HepG2 (cell line): ENCODE measurements around the gene IKZF4. TPM values are rescaled to one million over a fixed set of nuclear protein-coding genes. Genes with fewer than 3 reads are reported as not detected.

Source experiments
- ARNT2 ChIP-seq: sonication (generic); formaldehyde crosslinking; IDR thresholded peaks from 2 replicates; pipeline ENCODE4 v1.8.0; 2022; ENCODE audit warnings: mild to moderate bottlenecking, low read depth, missing genetic modification reagents, moderate library complexity
- ASH2L ChIP-seq: fragments of 300-600, 200-600 bp; sonication (generic); IDR thresholded peaks from 2 replicates; pipeline ENCODE4 v1.7.0; 2017; ENCODE audit warnings: low read depth, mild to moderate bottlenecking, moderate library complexity, mixed read lengths, low read length; ENCODE audit not compliant: insufficient read length
- CAMTA2 ChIP-seq: sonication (generic); formaldehyde crosslinking; IDR thresholded peaks from 2 replicates; pipeline ENCODE4 v1.4.0; 2020; ENCODE audit warnings: mild to moderate bottlenecking, missing genetic modification reagents, borderline replicate concordance
- JUNB ChIP-seq: sonication (generic); formaldehyde crosslinking; IDR thresholded peaks from 2 replicates; pipeline ENCODE4 v1.8.0; 2022; ENCODE audit warnings: missing genetic modification reagents, mild to moderate bottlenecking, borderline replicate concordance
- KMT2A ChIP-seq: sonication (generic); formaldehyde crosslinking; IDR thresholded peaks from 2 replicates; pipeline ENCODE4 v1.4.0; 2020; ENCODE audit warnings: missing genetic modification reagents
- MBNL3 ChIP-seq: fragments of 250-450 bp; sonication (Bioruptor Pico); conservative IDR thresholded peaks from 2 replicates; pipeline ENCODE4 v1.8.0; 2022; ENCODE audit warnings: mild to moderate bottlenecking, inconsistent platforms
- MED1 ChIP-seq: sonication (generic); formaldehyde crosslinking; IDR thresholded peaks from 2 replicates; pipeline ENCODE4 v1.4.0; 2020; ENCODE audit warnings: missing genetic modification reagents
- NFYC ChIP-seq: IDR thresholded peaks from 2 replicates; pipeline ENCODE4 v1.6.1; 2016; ENCODE audit warnings: missing genetic modification reagents, missing compliant biosample characterization
- SP1 ChIP-seq, 2 experiments: fragments of 450-650 bp in 1 of 2; sonication (generic) in 1 of 2; formaldehyde crosslinking in 1 of 2; IDR thresholded peaks; 2 replicates each; pipeline versions ENCODE4 v1.4.0 to v1.6.1; 2016 to 2020; ENCODE audit warnings: missing genetic modification reagents in 1 of 2
- TARDBP ChIP-seq: sonication (generic); formaldehyde crosslinking; IDR thresholded peaks from 2 replicates; pipeline ENCODE4 v1.8.0; 2022; ENCODE audit warnings: mild to moderate bottlenecking, missing genetic modification reagents
- ZBTB8A ChIP-seq: sonication (generic); formaldehyde crosslinking; IDR thresholded peaks from 2 replicates; pipeline ENCODE4 v1.4.0; 2020; ENCODE audit warnings: mild to moderate bottlenecking, low read depth, missing genetic modification reagents, borderline replicate concordance
- ZFP90 ChIP-seq: sonication (generic); formaldehyde crosslinking; IDR thresholded peaks from 2 replicates; pipeline ENCODE4 v1.8.0; 2022; ENCODE audit warnings: missing genetic modification reagents, mild to moderate bottlenecking, inconsistent platforms, borderline replicate concordance
- ZNF234 ChIP-seq: sonication (generic); formaldehyde crosslinking; conservative IDR thresholded peaks from 2 replicates; pipeline ENCODE4 v1.5.1; 2020; ENCODE audit warnings: mild to moderate bottlenecking, missing genetic modification reagents
- ZNF274 ChIP-seq: sonication (generic); formaldehyde crosslinking; IDR thresholded peaks from 2 replicates; pipeline ENCODE4 v1.5.1; 2020; ENCODE audit warnings: mild to moderate bottlenecking, missing genetic modification reagents
- ZNF292 ChIP-seq: sonication (generic); formaldehyde crosslinking; IDR thresholded peaks from 2 replicates; pipeline ENCODE4 v1.8.1; 2022; ENCODE audit warnings: mild to moderate bottlenecking, low read depth, missing genetic modification reagents, borderline replicate concordance
- ZNF720 ChIP-seq: sonication (generic); formaldehyde crosslinking; IDR thresholded peaks from 2 replicates; pipeline ENCODE4 v1.4.0; 2020; ENCODE audit warnings: missing genetic modification reagents
- ZNF792 ChIP-seq: IDR thresholded peaks from 2 replicates; pipeline ENCODE4 v1.6.1; 2016
- ZSCAN12 ChIP-seq: sonication (generic); formaldehyde crosslinking; IDR thresholded peaks from 2 replicates; pipeline ENCODE4 v1.9.0; 2021; ENCODE audit warnings: mild to moderate bottlenecking, missing genetic modification reagents
- ZSCAN31 ChIP-seq: sonication (generic); formaldehyde crosslinking; IDR thresholded peaks from 2 replicates; pipeline ENCODE4 v1.5.0; 2020; ENCODE audit warnings: low read depth, mild to moderate bottlenecking, missing genetic modification reagents
- polyA plus RNA-seq, 8 experiments: library from polyadenylated mRNA; depleted of rRNA in 3 of 8; stranded (reverse) in 7 of 8; unstranded in 1 of 8; fragments of >200 nt; fragmentation: Illumina TruSeq in 4 of 8; extraction: Trizol in 4 of 8; gene quantifications; 2 replicates each; pipeline versions ENCODE4 v1.2.1 to v1.2.3, GENCODE V29; 2011 to 2016; ENCODE audit warnings: low read depth in 4 of 8, missing spikeins in 1 of 8, mixed read lengths in 1 of 8; ENCODE audit not compliant: insufficient read depth in 1 of 8
- total RNA-seq, 5 experiments: library from RNA; depleted of rRNA; stranded (reverse); fragments of >200 nt; fragmentation: Illumina TruSeq; extraction: Trizol; gene quantifications; 2 replicates each; pipeline ENCODE4 v1.2.3, GENCODE V29; 2016; ENCODE audit warnings: low read depth in 1 of 5
- TF ChIP-seq, protein P1 (sequence below): IDR thresholded peaks from 2 replicates; pipeline ENCODE4 v1.6.1; 2018; ENCODE audit warnings: missing genetic modification reagents
- TF ChIP-seq, protein P2 (sequence below): sonication (generic); formaldehyde crosslinking; IDR thresholded peaks from 2 replicates; pipeline ENCODE4 v1.5.0; 2020; ENCODE audit warnings: missing genetic modification reagents
- TF ChIP-seq, protein P3 (sequence below): sonication (generic); formaldehyde crosslinking; IDR thresholded peaks from 2 replicates; pipeline ENCODE4 v1.9.0; 2021; ENCODE audit warnings: missing genetic modification reagents, mild to moderate bottlenecking, borderline replicate concordance
- TF ChIP-seq, protein P4 (sequence below): conservative IDR thresholded peaks from 2 replicates; pipeline ENCODE4 v1.6.1; 2018; ENCODE audit warnings: missing genetic modification reagents

IKZF4 gene
- total and polyA plus RNA-seq, 2 of the 13 experiments (the other 11 are each of a cell fraction or from before 2014, with no cell fraction given), result 0.58 to 2.2 TPM

DNA sequence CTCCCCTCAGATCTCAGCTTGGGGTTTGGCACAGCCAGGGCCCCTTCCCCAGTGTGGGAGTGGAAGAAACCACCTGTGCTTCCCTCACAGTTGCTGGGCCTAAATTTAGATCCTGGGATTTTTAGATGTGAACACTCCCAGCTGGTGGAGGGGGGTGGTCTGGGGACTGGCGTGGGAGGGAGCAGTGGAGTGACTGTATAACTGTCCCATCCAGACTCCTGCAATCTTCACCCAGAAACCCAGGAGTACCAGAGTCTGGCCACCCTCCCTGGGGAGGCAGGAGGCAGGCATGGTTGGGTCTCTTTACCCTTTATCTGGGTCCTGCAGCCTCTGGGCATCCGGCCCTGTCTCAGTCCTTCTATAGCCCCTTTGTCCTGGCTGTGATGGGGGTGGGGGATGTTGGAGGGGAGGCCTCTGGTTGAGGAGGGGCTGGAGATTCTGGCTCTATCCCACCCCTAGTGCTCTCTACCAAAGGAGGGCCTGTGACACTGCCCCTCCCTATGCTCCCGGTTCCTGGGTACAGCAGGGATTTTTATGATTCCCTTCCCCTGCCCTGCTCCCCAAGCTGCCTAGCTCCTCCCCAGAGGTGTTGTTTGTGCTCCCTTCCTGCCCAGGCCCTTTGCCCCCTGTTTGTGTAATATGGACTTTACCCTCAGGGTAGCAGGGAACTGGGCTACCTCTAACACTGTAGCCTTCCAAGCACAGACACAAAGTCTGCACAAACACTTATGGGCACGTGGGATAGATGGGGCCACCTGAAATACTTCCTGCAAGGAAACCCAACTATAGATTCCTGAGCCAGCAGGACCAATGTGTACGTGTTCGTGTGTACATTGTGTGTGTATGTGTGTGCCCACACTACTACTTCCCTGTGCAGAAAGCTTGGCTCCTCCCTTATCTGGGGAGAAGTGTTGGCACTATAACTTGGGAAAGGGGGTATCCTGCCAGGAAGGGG is 60.8 kb downstream of the IKZF4 start (continued):
- TF ChIP-seq ZFP90 (CRISPR knock-in tag), result peak; percentile 68
- TF ChIP-seq, protein P1, sequence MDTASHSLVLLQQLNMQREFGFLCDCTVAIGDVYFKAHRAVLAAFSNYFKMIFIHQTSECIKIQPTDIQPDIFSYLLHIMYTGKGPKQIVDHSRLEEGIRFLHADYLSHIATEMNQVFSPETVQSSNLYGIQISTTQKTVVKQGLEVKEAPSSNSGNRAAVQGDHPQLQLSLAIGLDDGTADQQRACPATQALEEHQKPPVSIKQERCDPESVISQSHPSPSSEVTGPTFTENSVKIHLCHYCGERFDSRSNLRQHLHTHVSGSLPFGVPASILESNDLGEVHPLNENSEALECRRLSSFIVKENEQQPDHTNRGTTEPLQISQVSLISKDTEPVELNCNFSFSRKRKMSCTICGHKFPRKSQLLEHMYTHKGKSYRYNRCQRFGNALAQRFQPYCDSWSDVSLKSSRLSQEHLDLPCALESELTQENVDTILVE (CRISPR knock-in tag), result peak; percentile 86; the same call in 1 of the 2 replicates
- TF ChIP-seq ZNF720 (CRISPR knock-in tag), result no peak
- TF ChIP-seq, protein P2, sequence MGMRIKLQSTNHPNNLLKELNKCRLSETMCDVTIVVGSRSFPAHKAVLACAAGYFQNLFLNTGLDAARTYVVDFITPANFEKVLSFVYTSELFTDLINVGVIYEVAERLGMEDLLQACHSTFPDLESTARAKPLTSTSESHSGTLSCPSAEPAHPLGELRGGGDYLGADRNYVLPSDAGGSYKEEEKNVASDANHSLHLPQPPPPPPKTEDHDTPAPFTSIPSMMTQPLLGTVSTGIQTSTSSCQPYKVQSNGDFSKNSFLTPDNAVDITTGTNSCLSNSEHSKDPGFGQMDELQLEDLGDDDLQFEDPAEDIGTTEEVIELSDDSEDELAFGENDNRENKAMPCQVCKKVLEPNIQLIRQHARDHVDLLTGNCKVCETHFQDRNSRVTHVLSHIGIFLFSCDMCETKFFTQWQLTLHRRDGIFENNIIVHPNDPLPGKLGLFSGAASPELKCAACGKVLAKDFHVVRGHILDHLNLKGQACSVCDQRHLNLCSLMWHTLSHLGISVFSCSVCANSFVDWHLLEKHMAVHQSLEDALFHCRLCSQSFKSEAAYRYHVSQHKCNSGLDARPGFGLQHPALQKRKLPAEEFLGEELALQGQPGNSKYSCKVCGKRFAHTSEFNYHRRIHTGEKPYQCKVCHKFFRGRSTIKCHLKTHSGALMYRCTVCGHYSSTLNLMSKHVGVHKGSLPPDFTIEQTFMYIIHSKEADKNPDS (CRISPR knock-in tag), result peak; percentile 88; the same call in 1 of the 2 replicates
- peak; percentile 53; the same call in 1 of the 2 replicates for TF ChIP-seq NFYC (CRISPR knock-in tag)
- peak; percentile 58; the same call in 1 of the 2 replicates for TF ChIP-seq ZSCAN12 (CRISPR knock-in tag)
- no peak for TF ChIP-seq ZNF234 (CRISPR knock-in tag)
- TF ChIP-seq SP1 (IDR thresholded peaks at IDR 0.05), result no peak
- peak; percentile 64 for TF ChIP-seq SP1 (CRISPR knock-in tag; IDR thresholded peaks at IDR 0.05)
- TF ChIP-seq ZNF292 (CRISPR knock-in tag), result peak; percentile 67; the same call in 1 of the 2 replicates
- TF ChIP-seq ARNT2, result peak; percentile 80
- TF ChIP-seq, protein P3, sequence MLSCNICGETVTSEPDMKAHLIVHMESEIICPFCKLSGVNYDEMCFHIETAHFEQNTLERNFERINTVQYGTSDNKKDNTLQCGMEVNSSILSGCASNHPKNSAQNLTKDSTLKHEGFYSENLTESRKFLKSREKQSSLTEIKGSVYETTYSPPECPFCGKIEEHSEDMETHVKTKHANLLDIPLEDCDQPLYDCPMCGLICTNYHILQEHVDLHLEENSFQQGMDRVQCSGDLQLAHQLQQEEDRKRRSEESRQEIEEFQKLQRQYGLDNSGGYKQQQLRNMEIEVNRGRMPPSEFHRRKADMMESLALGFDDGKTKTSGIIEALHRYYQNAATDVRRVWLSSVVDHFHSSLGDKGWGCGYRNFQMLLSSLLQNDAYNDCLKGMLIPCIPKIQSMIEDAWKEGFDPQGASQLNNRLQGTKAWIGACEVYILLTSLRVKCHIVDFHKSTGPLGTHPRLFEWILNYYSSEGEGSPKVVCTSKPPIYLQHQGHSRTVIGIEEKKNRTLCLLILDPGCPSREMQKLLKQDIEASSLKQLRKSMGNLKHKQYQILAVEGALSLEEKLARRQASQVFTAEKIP (CRISPR knock-in tag), result no peak
- TF ChIP-seq ZNF274 (CRISPR knock-in tag), result peak; percentile 73
- TF ChIP-seq, protein P4, sequence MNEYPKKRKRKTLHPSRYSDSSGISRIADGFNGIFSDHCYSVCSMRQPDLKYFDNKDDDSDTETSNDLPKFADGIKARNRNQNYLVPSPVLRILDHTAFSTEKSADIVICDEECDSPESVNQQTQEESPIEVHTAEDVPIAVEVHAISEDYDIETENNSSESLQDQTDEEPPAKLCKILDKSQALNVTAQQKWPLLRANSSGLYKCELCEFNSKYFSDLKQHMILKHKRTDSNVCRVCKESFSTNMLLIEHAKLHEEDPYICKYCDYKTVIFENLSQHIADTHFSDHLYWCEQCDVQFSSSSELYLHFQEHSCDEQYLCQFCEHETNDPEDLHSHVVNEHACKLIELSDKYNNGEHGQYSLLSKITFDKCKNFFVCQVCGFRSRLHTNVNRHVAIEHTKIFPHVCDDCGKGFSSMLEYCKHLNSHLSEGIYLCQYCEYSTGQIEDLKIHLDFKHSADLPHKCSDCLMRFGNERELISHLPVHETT (CRISPR knock-in tag), result peak; percentile 90; the same call in 1 of the 2 replicates
- TF ChIP-seq CAMTA2 (CRISPR knock-in tag), result no peak
- no peak for TF ChIP-seq MBNL3
- peak; percentile 96 for TF ChIP-seq ZSCAN31 (CRISPR knock-in tag)
- peak; percentile 17; the same call in 1 of the 2 replicates for TF ChIP-seq KMT2A (CRISPR knock-in tag)
- peak; percentile 99 for TF ChIP-seq MED1 (CRISPR knock-in tag)
- peak; percentile 99 for TF ChIP-seq TARDBP
- no peak; the same call in 1 of the 2 replicates for TF ChIP-seq ZBTB8A
- TF ChIP-seq JUNB, result peak; percentile 83; the same call in 1 of the 2 replicates
- TF ChIP-seq ASH2L, result peak; percentile 83
- TF ChIP-seq ZNF792, result peak; percentile 98
